A673 (cell line): ENCODE data around the gene CNIH3.

Experiments used
- EZH2 ChIP-seq: fragments of 200-600 bp; sonication (generic); IDR thresholded peaks from 2 replicates; pipeline ENCODE4 v1.6.1; 2017; ENCODE audit warnings: borderline replicate concordance, low read depth, mild to moderate bottlenecking, mixed read lengths, antibody characterized with exemption, low read length; ENCODE audit not compliant: poor library complexity, severe bottlenecking
- TF ChIP-seq, protein P1 (sequence below): fragments of 300-800, 200-600 bp; sonication (generic); conservative IDR thresholded peaks from 2 replicates; pipeline ENCODE4 v1.5.1; 2017; ENCODE audit warnings: low read depth, mild to moderate bottlenecking, antibody characterized with exemption, low read length, moderate library complexity, mixed read lengths

- TF ChIP-seq, protein P1, sequence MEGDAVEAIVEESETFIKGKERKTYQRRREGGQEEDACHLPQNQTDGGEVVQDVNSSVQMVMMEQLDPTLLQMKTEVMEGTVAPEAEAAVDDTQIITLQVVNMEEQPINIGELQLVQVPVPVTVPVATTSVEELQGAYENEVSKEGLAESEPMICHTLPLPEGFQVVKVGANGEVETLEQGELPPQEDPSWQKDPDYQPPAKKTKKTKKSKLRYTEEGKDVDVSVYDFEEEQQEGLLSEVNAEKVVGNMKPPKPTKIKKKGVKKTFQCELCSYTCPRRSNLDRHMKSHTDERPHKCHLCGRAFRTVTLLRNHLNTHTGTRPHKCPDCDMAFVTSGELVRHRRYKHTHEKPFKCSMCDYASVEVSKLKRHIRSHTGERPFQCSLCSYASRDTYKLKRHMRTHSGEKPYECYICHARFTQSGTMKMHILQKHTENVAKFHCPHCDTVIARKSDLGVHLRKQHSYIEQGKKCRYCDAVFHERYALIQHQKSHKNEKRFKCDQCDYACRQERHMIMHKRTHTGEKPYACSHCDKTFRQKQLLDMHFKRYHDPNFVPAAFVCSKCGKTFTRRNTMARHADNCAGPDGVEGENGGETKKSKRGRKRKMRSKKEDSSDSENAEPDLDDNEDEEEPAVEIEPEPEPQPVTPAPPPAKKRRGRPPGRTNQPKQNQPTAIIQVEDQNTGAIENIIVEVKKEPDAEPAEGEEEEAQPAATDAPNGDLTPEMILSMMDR, result no peak
- no peak for TF ChIP-seq EZH2
These were observed 67.8 kb downstream of the CNIH3 start for GRCh38 chr1:224683936-224684335.
